Heart left ventricle (tissue), 13 donors: Measurements from ENCODE around the gene ATF6.

Experiments
- POLR2A ChIP-seq, 2 donors: fragments of 450-650 bp; IDR thresholded peaks; one replicate each; pipeline ENCODE4 v1.6.1; 2017; ENCODE audit warnings: antibody characterized with exemption in 2 of 2, mild to moderate bottlenecking in 2 of 2, moderate library complexity in 2 of 2
- TF ChIP-seq, protein P1 (sequence below), 12 donors: fragments of 200-600 bp; sonication (generic) in 4 of 12; IDR thresholded peaks; one replicate each; pipeline versions ENCODE4 v1.5.0 to v1.8.0; 2018 to 2022; ENCODE audit warnings: antibody characterized with exemption in 12 of 12, mild to moderate bottlenecking in 5 of 12
- donor health status: ischemic (EF 13 %, LVEDD 7.1; RV severe dilation, severe dysfunction).
- donor health status: DM: no; HTN: yes; CAD: no.
- donor health status: DM: no; HTN: no; CAD: no.
- donor health status: ischemic (EF 25% LVEDD 6.9; RV normal size, moderate dysfunction).
- donor health status: ischemic (EF 25% LVEDD 5.7; RV mildly dilated, moderate dysfunction).
- donor health status: ischemic (EF 35%, LVEDD 5.7; RV mildly dilated, moderate dysfunction).
- donor health status: nonischemic (EF 11% LVEDD 7.7; RV severe dilation, severe dysfunction).
- donor health status: DM: yes; HTN: yes; CAD: no.
- donor health status: PGD.
- donor health status: ischemic (EF 29% LVEDD 5.4; RV normal size, mild dysfunction).
- donor health status: nonischemic (EF 23%, LVEDD 6.1; RV moderate dilation, normal function).

DNA sequence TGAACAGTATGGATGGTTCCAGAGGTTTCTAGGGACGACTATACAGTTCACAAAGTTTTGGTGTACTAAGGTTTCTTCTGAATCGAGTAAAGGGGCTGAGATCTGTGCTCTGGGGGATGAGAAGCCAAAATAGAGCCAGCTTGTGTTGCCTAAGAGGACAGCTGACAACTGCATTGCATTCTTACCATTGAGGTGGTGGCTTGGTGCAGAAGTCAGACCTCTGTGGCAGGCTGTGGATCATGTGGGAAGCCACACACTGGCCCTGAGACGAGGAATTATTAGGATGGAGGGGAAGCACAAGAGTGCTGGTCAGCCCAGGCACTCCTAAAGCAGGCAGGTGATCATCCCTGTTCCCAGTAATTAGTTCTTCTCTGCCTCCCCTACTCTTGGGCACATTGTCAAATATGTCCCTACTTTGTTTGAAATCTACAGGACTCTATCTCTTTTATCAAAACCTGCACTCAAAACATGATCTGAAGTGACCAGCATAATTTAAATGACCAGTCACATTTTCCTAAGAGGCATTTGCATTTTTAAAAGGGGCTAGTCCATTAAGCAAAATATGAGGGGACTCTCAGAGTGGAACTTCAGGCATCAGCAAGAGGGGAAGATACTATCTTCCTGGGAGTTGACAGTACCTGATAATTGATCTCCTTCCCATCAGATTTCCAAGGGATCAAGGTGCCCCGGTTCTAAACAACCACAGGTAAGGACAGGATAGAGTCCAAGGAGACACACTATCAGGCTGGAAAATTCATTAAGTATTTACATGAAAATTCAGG lies 45.0 kb upstream of the ATF6 start, which contains the start of gene FCRLB:
- TF ChIP-seq, protein P1, sequence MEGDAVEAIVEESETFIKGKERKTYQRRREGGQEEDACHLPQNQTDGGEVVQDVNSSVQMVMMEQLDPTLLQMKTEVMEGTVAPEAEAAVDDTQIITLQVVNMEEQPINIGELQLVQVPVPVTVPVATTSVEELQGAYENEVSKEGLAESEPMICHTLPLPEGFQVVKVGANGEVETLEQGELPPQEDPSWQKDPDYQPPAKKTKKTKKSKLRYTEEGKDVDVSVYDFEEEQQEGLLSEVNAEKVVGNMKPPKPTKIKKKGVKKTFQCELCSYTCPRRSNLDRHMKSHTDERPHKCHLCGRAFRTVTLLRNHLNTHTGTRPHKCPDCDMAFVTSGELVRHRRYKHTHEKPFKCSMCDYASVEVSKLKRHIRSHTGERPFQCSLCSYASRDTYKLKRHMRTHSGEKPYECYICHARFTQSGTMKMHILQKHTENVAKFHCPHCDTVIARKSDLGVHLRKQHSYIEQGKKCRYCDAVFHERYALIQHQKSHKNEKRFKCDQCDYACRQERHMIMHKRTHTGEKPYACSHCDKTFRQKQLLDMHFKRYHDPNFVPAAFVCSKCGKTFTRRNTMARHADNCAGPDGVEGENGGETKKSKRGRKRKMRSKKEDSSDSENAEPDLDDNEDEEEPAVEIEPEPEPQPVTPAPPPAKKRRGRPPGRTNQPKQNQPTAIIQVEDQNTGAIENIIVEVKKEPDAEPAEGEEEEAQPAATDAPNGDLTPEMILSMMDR (IDR thresholded peaks at IDR 0.05): no peak
- no peak for TF ChIP-seq POLR2A (IDR thresholded peaks at IDR 0.05)
